Mesenchymal stem cell (in vitro differentiated cells and primary cell): ENCODE measurements around the gene TRMU.

ENCODE experiments used
- DNase-seq: peaks from one replicate; pipeline ENCODE4 v3.0.0-alpha.2; 2013
- H2AFZ ChIP-seq: one replicate; pipeline ENCODE4 v1.6.1; 2013; ENCODE audit warnings: low read depth, mild to moderate bottlenecking, control low read depth, inconsistent platforms, low read length, moderate library complexity
- H2AK5ac ChIP-seq: 2 replicates; pipeline ENCODE4 v1.6.1; 2013; ENCODE audit warnings: low read length, moderate library complexity, mild to moderate bottlenecking, inconsistent platforms; ENCODE audit not compliant: severe bottlenecking
- H2BK120ac ChIP-seq: one replicate; pipeline ENCODE4 v1.6.1; 2013; ENCODE audit warnings: low read depth, mild to moderate bottlenecking, inconsistent platforms, low read length, moderate library complexity
- H2BK12ac ChIP-seq, 2 experiments: one replicate each; pipeline ENCODE4 v1.6.1; 2013; ENCODE audit warnings: inconsistent platforms in 2 of 2, low read length in 2 of 2, mild to moderate bottlenecking in 2 of 2, moderate library complexity in 2 of 2, control low read depth in 1 of 2
- H2BK15ac ChIP-seq: one replicate; pipeline ENCODE4 v1.6.1; 2013; ENCODE audit warnings: mild to moderate bottlenecking, low read depth, inconsistent platforms; ENCODE audit not compliant: poor library complexity, severe bottlenecking
- H2BK5ac ChIP-seq: 2 replicates; pipeline ENCODE4 v1.6.1; 2013; ENCODE audit warnings: low read depth, mild to moderate bottlenecking, low read length, control low read depth, inconsistent platforms; ENCODE audit not compliant: poor library complexity, severe bottlenecking
- H3K14ac ChIP-seq, 2 experiments: one replicate each; pipeline ENCODE4 v1.6.1; 2013; ENCODE audit warnings: inconsistent platforms in 2 of 2, low read length in 2 of 2, control low read depth in 1 of 2, mild to moderate bottlenecking in 1 of 2, moderate library complexity in 1 of 2
- H3K18ac ChIP-seq, 2 experiments: one replicate each; pipeline ENCODE4 v1.6.1; 2013; ENCODE audit warnings: inconsistent platforms in 2 of 2, low read length in 2 of 2, control low read depth in 1 of 2, low read depth in 1 of 2, mild to moderate bottlenecking in 1 of 2
- H3K23ac ChIP-seq, 2 experiments: one replicate each; pipeline ENCODE4 v1.6.1; 2013; ENCODE audit warnings: inconsistent platforms in 2 of 2, low read length in 2 of 2, mild to moderate bottlenecking in 2 of 2, moderate library complexity in 2 of 2, control low read depth in 1 of 2
- H3K27ac ChIP-seq: 2 replicates; pipeline ENCODE4 v1.5.1; 2013; ENCODE audit warnings: mild to moderate bottlenecking, moderate library complexity, low read length, control low read depth, inconsistent platforms; ENCODE audit not compliant: poor library complexity, severe bottlenecking
- H3K27me3 ChIP-seq, 2 experiments: 2 replicates each; pipeline versions ENCODE4 v1.6.1 to v1.7.0; 2013; ENCODE audit warnings: low read length in 2 of 2, mild to moderate bottlenecking in 2 of 2, moderate library complexity in 2 of 2, control low read depth in 1 of 2, inconsistent platforms in 1 of 2; ENCODE audit not compliant: control insufficient read depth in 1 of 2, insufficient read depth in 1 of 2
- H3K36me3 ChIP-seq, 2 experiments: 2 replicates each; pipeline versions ENCODE4 v1.6.1 to v1.7.0; 2013; ENCODE audit warnings: low read length in 2 of 2, control low read depth in 1 of 2, inconsistent platforms in 1 of 2, low read depth in 1 of 2, mild to moderate bottlenecking in 1 of 2; ENCODE audit not compliant: insufficient read depth in 2 of 2, control insufficient read depth in 1 of 2
- H3K4ac ChIP-seq, 2 experiments: one replicate each; pipeline ENCODE4 v1.6.1; 2013; ENCODE audit warnings: inconsistent platforms in 2 of 2, low read length in 2 of 2, mild to moderate bottlenecking in 2 of 2, moderate library complexity in 2 of 2, control low read depth in 1 of 2, low read depth in 1 of 2
- H3K4me1 ChIP-seq: 2 replicates; pipeline ENCODE4 v1.6.1; 2013; ENCODE audit warnings: low read depth, low read length, control low read depth; ENCODE audit not compliant: control insufficient read depth, insufficient read depth
- H3K4me2 ChIP-seq: 2 replicates; pipeline ENCODE4 v1.6.1; 2013; ENCODE audit warnings: low read length, mild to moderate bottlenecking, inconsistent platforms; ENCODE audit not compliant: poor library complexity, severe bottlenecking
- H3K4me3 ChIP-seq, 2 experiments: 2 replicates each; pipeline versions ENCODE4 v1.5.1 to v1.7.0; 2013; ENCODE audit warnings: low read length in 2 of 2, mild to moderate bottlenecking in 2 of 2, control low read depth in 1 of 2, low read depth in 1 of 2; ENCODE audit not compliant: insufficient read depth in 1 of 2
- H3K79me1 ChIP-seq: replicated peaks from 2 replicates; pipeline ENCODE4 v1.6.1; 2013; ENCODE audit warnings: mild to moderate bottlenecking, control low read depth, low read length, inconsistent platforms; ENCODE audit not compliant: poor library complexity, severe bottlenecking
- H3K9ac ChIP-seq: 2 replicates; pipeline ENCODE4 v1.7.0; 2013; ENCODE audit warnings: mild to moderate bottlenecking, low read length, moderate library complexity
- H3K9me3 ChIP-seq: 2 replicates; pipeline ENCODE4 v1.7.0; 2013; ENCODE audit warnings: mild to moderate bottlenecking, low read length; ENCODE audit not compliant: control insufficient read depth
- H4K8ac ChIP-seq: one replicate; pipeline ENCODE4 v1.6.1; 2013; ENCODE audit warnings: inconsistent platforms, mild to moderate bottlenecking, low read length, moderate library complexity
- H4K91ac ChIP-seq: one replicate; pipeline ENCODE4 v1.6.1; 2013; ENCODE audit warnings: mild to moderate bottlenecking, low read length, inconsistent platforms
- WGBS: methylation state at CpG from one replicate; pipeline ENCODE4 v1.1.7; 2013; ENCODE audit warnings: mixed read lengths; 5-methylcytosine and 5-hydroxymethylcytosine counted together

The TRMU gene

DNA sequence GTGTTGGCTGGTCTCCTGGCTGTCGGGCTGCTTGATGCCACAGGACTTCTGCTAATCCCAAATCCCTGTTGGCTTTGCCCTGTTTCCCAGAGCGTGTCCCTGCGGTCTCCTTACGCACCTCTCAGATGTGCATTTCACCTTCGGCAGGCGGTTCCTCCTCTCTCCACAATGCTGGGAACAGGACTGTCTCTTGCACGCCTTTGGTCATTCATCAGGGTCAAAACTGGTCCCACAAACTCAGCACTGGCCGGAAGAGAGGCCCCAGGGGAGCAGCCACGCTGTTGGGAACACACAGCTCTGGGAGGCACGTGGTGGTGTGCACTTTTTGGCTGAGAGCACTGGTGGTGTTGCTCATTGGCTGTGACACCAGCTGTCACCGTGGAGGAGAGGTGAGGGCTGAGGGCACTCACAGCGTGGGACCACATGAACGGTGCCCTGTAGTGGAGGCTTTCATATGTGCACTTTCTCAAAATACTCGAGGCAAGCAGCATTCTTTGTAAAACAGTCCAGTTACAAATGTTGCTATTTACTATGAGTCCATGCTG lies 15.3 kb upstream of the TRMU start:
- WGBS, result 98% methylated on average over 14 of the region's 14 CpGs

GRCh38 chr22:46320716-46321386 lies 14.7 kb upstream of the TRMU start:
- H3K23ac ChIP-seq, result no peak overlapping the region
- H2BK15ac ChIP-seq, result no peak overlapping the region
- no peaks in the 10 kb centered on the region for H3K27me3 ChIP-seq
- H2BK120ac ChIP-seq, result no peak overlapping the region
- H3K36me3 ChIP-seq, result peaks cover 8 to 40% of the 10 kb centered on the region in 2 experiments
- H2AK5ac ChIP-seq, result no peak overlapping the region
- no peak overlapping the region for H4K91ac ChIP-seq
- no peak overlapping the region for H4K8ac ChIP-seq
- peaks cover 55% of the 10 kb centered on the region for H3K79me1 ChIP-seq
- H3K4me1 ChIP-seq, result no peaks in the 10 kb centered on the region
- H3K4me3 ChIP-seq, result peak overlapping the region in 1 of 2 experiments; percentile 9
- H3K4ac ChIP-seq, result no peak overlapping the region
- no peak for DNase-seq
- H3K9ac ChIP-seq, result no peak overlapping the region
- no peak overlapping the region for H3K27ac ChIP-seq
- H2BK12ac ChIP-seq, result no peak overlapping the region
- no peak overlapping the region for H2BK5ac ChIP-seq
- no peak overlapping the region for H3K4me2 ChIP-seq
- H3K18ac ChIP-seq, result no peak overlapping the region
- H2AFZ ChIP-seq, result no peak overlapping the region
- no peaks in the 10 kb centered on the region for H3K9me3 ChIP-seq
- H3K14ac ChIP-seq, result no peak overlapping the region
- WGBS, result 98% methylated on average over 15 of the region's 20 CpGs

More for the DNA sequence above, 15.3 kb upstream of the TRMU start:
- Histone ChIP-seq H3K4me3 (no peak overlapping the region), H4K8ac (no peak overlapping the region), H4K91ac (no peak overlapping the region), H2BK120ac (no peak overlapping the region), H2BK12ac (no peak overlapping the region), H2AFZ (no peak overlapping the region), H3K9me3 (no peaks in the 10 kb centered on the region), H3K14ac (no peak overlapping the region), H3K36me3 (peaks cover 8 to 36% of the 10 kb centered on the region in 2 experiments), H3K4me1 (no peaks in the 10 kb centered on the region), H2AK5ac (no peak overlapping the region), H3K23ac (no peak overlapping the region), H3K18ac (no peak overlapping the region), H3K27ac (no peak overlapping the region), H3K9ac (no peak overlapping the region), H3K4ac (no peak overlapping the region), H3K79me1 (peaks cover 52% of the 10 kb centered on the region), H2BK5ac (no peak overlapping the region), H3K4me2 (no peak overlapping the region), H2BK15ac (no peak overlapping the region), H3K27me3 (no peaks in the 10 kb centered on the region)
- DNase-seq, result no peak

DNA sequence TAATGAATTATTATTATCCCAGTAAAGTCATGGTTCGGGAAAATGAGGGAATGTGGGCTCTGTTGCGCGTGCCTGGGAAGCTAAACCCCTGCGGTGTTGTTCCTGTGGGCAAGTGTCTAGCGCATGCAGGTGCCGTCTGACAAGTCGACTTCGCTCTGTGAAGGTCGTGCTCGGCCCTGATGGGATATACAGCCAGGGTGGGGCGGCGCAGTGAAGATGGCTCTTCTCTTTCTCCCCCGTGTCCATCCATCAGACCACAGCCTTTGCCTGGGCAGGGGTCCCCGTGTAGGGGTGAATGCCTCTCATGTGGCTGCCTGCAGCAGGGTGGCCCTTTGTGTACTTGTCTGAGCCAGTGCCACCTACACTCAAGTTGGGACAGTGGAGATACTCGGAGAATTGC lies 12.8 kb upstream of the TRMU start:
- H2BK12ac ChIP-seq, result no peak overlapping the region
- peaks cover 48% of the 10 kb centered on the region for H3K79me1 ChIP-seq
- H4K91ac ChIP-seq, result no peak overlapping the region
- WGBS, result 99% methylated on average over 15 of the region's 15 CpGs
- H3K4me1 ChIP-seq, result no peaks in the 10 kb centered on the region
- no peak overlapping the region for H2BK120ac ChIP-seq
- H3K4ac ChIP-seq, result no peak overlapping the region
- H2BK5ac ChIP-seq, result no peak overlapping the region
- H3K9me3 ChIP-seq, result no peaks in the 10 kb centered on the region
- no peak overlapping the region for H3K18ac ChIP-seq
- DNase-seq, result no peak
- H2BK15ac ChIP-seq, result no peak overlapping the region
- H4K8ac ChIP-seq, result no peak overlapping the region
- H3K23ac ChIP-seq, result no peak overlapping the region
- no peak overlapping the region for H3K4me2 ChIP-seq
- H3K27ac ChIP-seq, result no peak overlapping the region
- H2AK5ac ChIP-seq, result no peak overlapping the region
- no peak overlapping the region for H3K4me3 ChIP-seq
- no peaks in the 10 kb centered on the region for H3K27me3 ChIP-seq
- no peak overlapping the region for H3K14ac ChIP-seq
- H3K9ac ChIP-seq, result no peak overlapping the region
- peaks cover 8 to 44% of the 10 kb centered on the region in 2 experiments for H3K36me3 ChIP-seq
- no peak overlapping the region for H2AFZ ChIP-seq

DNA sequence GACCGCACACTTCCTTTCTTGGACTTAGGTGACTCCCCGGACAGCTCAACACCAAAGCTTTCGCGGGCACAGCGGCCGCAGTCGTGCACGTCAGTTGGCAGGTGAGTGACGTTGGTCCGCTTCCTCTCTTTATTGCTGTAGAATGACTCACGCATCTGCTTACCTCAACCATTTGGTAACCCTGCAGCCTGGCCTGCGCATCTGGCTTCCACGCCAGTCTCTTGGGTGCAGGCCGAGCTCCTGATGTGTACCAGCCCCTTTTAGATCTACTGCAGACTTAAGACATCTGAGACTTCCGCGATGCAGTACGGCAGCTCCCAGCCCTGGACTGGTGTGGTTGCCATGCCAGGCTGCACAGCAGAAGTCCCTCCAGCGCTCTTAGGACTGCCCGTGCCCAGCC lies 12.4 kb upstream of the TRMU start:
- Histone ChIP-seq H3K9me3 (no peaks in the 10 kb centered on the region), H3K4ac (no peak overlapping the region), H4K8ac (no peak overlapping the region), H3K14ac (no peak overlapping the region), H3K27ac (no peak overlapping the region), H4K91ac (no peak overlapping the region), H3K4me1 (no peaks in the 10 kb centered on the region), H3K18ac (no peak overlapping the region), H2AFZ (no peak overlapping the region), H3K36me3 (peaks cover 5 to 44% of the 10 kb centered on the region in 2 experiments), H3K4me3 (no peak overlapping the region), H3K27me3 (no peaks in the 10 kb centered on the region), H3K9ac (no peak overlapping the region), H3K79me1 (peaks cover 46% of the 10 kb centered on the region), H2BK12ac (no peak overlapping the region), H2BK15ac (no peak overlapping the region), H2AK5ac (no peak overlapping the region), H2BK120ac (no peak overlapping the region), H3K4me2 (no peak overlapping the region), H2BK5ac (no peak overlapping the region), H3K23ac (no peak overlapping the region)
- no peak for DNase-seq
- 98% methylated on average over 19 of the region's 19 CpGs for WGBS
